Measurements from ENCODE around the gene FECH.
"Not testable (repeated sequence)": the region's sequence is repeated elsewhere in the genome, so short reads cannot be mapped to it uniquely, and the experiment has no call there.

Gene FECH

DNA sequence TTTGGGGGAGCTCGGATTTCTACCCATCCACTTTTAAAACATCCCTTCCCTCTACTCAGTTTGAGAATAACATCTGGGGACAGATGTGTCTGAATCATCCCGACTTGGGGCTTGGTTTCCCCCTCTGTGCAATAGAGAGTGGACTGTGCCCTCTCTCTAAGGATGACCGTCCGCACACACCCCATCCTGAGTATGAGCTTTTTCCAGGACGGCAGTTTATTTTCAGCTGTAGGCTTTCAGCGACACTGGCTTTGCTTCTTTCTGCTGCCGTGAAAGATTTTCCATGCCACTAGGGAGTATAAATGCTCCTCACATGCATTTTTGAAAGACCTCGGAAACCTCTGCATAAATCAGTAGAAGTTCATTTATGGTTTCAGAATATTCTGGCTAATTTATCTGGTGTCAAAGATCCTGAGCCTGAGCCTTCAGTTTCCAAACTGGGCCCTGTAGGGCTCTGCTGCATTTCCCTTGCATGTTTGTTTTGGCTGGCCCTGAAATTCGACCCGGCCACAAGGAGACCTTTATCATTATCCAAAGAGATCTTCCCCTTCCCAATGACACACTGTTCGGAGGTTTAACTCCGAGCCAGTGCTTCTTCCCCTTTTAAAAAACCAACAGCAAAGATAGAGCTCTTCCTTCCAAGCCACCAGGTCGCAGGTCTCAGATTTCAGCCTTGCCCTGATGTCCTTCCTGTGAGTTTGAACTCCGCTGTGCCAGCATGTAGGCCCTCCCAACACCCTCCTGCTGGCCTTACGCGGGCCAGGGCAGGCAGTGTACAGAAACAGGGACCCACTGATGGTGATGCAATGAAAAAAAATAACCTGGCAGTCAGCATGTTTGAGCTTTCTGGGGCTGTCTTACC lies 53.3 kb downstream of the FECH start:
- DNase-seq (ENCODE audit: low read depth) = peak; percentile 43

DNA sequence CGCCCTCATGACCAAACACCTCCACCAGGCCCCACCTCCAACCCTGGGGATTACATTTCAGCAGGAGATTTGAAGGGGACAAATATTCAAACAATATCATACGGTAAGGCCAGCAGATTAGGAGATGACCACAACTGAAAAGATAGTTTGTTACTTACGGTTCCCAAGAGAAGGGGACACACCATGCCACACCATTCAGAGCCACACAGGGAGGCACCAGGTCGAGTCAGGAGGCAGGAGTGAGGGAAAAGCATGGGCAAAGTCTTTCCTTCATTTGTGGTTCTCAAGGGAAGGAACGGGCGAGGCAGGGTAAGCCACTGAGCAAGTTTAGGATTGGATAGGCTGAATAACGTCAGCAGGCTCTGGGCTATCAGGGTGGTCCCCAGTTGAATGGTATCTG lies 57.4 kb downstream of the FECH start:
- no peak for DNase-seq (ENCODE audit: low read depth)

DNA sequence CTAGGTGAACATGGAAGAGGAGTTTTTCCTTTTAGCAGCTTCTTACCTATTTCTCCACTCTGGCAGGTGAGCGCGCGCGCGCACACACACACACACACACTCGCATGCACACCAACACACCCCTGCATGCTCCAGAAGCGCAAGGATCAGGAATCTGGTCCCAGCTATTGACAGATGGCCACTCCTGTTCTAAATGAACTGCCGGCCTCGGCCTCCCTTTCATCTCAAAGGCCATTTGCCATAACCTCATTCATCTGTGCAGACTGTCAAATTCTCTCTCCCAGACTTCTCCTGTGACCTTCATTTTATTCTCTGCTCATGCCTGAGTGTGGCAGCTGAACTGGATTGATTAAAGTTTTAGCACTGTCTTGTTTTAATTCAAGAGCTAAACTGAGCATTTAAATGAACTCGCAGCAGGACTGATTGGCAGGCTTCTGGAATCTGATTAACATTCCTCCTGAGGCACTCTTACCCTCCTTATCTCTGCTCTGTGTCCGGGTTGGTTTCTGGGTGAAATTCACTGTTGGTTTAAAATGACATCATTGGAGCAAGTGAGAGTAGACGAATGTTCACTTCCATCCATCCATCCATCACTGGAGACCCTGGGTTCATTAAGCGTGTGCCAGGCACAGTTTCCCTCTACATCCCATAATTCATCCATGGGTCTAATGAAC lies 58.8 kb downstream of the FECH start:
- DNase-seq (ENCODE audit: low read depth) = no peak

DNA sequence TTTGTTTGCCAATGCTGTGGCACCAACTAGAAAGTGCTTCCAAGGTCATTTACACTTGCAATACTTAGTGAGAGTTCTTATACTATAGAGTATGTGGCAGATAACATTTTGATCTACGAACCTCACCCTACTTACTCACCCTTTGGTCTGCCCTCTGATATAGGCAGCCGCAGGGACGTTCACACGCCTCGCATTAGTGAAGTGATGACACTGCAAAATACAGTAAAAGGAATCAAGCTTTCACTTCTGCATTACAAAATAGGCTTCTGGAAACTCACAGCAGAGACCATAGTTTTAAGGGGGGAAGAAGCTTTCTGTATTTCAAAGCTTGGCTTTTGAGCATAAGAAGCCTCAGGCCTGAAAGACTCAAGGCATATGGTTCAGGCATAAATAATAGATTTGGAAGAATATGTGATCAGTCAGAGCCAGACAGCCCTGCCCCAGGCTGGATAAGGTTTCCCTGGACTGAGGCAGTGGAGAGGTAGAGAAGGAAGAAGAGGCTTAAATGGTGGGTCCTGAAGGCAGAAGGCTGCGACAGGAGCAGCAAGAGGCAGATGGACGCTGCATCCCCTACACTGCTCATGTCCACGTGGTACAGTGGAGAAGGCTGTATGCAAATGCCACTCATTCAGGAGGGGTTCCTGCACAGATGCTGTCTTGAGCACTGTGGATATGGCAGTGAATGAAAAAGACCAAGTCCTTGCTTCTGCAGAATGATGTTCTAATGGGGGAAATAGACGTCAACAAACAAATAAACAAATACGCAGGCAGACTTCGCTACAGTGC lies 63.1 kb downstream of the FECH start:
- DNase-seq (ENCODE audit: low read depth) = no peak

DNA sequence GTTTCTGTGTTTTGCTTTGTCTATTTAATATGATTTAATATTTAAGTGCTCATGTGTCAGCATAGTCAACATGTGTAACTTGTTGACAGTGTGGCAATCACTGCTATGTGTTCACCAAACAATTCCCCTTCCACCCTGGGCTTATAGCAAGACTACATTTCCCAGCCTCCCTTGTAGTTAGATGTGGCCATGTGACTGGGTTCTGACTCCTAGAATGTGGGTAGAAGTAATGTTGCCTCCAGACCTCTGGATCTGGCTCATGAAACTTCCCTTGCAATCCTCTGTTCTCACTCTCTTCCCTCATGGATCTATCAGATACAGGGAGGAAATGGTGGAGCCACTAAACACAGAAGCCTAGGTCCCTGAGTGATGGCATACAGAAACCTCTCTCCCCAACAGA lies 64.2 kb downstream of the FECH start:
- DNase-seq (ENCODE audit: low read depth) = not testable (repeated sequence)

DNA sequence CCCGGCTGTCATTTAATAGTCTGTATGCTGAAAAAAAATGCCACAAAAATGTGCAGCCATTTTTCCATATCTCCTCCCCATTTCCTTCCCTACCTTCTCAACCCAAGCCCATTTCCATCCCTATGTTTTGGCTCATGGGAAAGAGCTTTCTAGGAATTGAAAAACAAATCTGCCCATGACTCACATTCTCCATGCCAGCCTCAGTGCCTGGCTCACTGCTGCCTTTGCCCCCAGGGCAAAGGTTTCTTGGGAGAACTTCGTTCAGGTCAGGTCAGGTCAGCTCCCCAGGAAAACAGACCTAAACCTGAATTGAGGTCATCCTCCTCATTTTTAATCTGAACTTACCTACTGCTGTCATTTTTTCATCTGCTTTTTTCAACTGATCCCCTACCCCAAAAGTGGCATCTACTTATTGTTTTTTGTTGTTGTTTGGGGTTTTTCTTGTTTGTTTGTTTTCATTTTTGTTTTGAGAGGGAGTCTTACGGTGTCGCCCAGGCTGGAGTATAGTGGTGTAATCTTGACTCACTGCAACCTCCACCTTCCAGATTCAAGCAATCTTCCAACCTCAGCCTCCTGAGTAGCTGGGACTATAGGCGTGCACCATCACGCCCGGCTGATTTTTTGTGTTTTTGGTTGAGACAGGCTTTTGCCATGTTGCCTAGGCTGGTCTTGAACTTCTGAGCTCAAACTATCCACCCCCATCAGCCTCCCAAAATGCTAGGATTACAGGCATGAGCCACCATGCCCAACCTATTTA lies 66.7 kb downstream of the FECH start:
- DNase-seq (ENCODE audit: low read depth) = no peak

DNA sequence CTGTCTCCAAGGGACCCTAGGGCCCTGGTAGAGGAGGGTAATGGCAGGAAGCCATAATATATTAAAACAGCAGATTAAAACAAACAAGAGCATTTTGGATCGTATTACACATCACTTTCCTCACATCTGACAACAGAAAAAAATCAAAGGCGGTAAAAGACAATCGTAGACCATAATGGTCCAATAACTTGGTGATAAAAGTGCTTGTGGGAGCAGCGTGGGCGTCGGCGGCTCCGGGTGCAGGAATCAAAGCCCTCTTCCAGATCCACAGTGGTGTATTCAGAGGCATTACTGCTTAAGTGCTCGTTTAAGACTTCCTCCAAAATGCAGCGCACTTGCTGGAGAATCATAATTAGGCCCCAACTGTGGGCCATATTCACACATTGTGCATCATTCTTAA lies 68.0 kb downstream of the FECH start:
- DNase-seq (ENCODE audit: low read depth) = no peak

DNA sequence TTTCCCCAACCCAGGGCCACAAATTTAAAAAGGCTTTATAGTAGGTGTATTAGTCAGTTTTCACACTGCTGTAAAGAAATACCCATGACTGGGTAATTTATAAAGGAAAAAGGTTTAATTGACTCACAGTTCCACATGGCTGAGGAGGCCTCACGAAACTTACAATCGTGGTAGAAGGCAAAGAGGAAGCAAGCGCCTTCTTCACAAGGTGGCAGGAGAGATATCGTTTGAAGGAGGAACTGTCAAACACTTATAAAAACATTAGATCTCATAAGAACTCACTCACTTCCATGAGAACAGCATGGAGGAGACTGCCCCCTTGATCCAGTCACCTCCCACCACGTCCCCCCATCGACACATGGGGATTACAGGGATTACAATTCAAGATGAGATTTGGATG lies 70.4 kb downstream of the FECH start:
- DNase-seq (ENCODE audit: low read depth) = no peak

DNA sequence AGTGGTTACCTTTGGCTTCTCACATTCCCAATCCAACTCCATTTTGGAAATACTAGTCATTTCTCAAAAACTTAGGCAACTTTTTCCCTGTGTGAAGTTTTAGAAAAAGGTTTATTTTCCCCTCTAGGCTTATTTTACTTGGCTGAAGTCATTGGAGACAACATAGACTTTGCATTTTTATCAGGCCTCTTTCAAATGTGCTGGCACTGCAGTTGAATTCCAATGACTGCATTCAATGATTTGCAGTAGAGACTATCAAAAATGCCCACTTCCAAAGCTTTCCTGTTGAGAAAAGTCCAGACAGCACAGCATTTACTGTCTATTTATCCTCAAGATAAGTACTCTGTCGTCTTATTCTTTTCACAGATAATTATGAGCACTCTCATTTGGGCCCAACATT lies 81.3 kb downstream of the FECH start:
- no peak for DNase-seq (ENCODE audit: low read depth)

DNA sequence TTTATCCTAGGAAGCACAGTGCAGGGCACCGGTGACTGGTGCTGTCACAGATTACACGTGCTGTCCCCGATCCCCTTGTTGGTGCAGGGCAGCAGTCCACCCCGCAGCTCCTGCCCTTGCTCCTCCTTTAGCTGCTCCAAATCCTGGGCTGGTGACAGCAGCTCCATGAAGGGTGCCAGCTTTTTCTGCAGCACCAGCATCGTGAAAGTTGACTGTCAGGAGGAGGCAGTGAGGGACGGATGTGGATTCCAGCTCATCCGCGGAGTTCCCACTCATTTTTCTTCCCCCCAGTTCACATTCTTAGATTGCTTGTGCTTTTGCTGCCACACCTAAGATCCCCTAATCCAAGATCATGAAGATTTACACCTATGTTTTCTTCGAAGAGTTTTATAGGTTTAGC lies 83.9 kb downstream of the FECH start:
- DNase-seq (ENCODE audit: low read depth) = no peak

DNA sequence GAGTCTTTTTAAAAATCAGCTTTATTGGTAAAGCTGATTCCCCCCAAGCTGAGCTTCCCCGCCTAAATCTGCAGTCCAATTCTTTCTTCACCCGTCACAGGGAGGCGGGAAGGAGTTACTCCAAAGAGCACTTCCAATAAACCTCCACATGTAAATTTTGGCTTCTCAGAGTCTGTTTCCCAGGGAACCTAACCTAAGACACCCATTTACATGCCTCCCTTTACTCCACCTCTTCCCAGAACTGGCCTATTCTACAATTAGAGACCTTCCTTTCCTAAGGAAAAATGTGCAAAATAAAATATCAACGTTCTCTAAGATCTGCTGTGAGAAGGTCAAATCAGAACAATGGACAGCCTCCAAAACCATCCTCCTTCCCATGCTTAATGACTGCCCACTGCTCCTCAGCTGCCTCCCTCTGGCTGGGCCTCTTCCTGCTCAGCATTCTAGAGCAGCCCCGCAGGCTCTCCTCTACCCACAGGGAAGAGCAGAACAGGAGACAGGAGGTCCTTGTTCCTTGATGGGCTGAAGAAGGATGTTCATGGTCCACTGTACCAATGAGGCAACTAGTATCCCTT lies 87.7 kb downstream of the FECH start:
- DNase-seq (ENCODE audit: low read depth) = no peak

Data from fibroblast of gingiva (primary cell).